Activated CD4-positive, alpha-beta T cell treated with anti-CD3 and anti-CD28 coated beads, Interleukin-2, Interleukin-6, amounts not matched to agents 100 ng/mL and 50 ng/mL, durations not matched to agents 16 hours and 8 hours (primary cell): Measurements from ENCODE around the gene MGAT4A.
"Not testable (repeated sequence)": the region's sequence is repeated elsewhere in the genome, so short reads cannot be mapped to it uniquely, and the experiment has no call there.

ENCODE experiments used
- DNase-seq: peaks from one replicate; pipeline ENCODE4 v3.0.0-alpha.2; 2020

MGAT4A gene

DNA sequence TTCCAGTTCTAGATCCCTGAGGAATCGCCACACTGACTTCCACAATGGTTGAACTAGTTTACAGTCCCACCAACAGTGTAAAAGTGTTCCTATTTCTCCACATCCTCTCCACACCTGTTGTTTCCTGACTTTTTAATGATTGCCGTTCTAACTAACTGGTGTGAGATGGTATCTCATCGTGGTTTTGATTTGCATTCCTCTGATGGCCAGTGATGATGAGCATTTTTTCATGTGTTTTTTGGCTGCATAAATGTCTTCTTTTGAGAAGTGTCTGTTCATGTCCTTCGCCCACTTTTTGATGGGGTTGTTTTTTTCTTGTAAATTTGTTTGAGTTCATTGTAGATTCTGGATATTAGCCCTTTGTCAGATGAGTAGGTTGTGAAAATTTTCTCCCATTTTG, 136.3 kb downstream of the MGAT4A start:
- DNase-seq, result not testable (repeated sequence)

DNA sequence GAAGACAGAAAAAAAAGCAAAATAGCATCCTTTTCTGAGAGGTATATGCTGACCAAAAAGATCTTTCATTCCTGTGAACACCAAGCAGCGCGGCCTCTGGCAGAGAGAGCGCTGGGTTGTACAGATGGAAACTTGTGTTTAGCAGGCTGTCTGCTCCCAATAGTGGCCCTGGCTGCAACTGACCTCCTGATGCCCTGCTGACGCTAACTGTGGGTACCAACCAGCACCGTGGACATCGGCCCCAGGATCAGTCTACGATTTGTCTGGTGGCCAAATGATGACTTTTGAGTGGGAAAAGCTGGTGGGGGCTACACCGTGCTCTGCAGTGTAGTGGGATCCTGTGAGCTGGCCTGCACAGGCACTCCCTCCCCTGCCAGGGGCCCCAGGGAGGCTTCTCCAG, 138.4 kb downstream of the MGAT4A start:
- DNase-seq, result no peak

DNA sequence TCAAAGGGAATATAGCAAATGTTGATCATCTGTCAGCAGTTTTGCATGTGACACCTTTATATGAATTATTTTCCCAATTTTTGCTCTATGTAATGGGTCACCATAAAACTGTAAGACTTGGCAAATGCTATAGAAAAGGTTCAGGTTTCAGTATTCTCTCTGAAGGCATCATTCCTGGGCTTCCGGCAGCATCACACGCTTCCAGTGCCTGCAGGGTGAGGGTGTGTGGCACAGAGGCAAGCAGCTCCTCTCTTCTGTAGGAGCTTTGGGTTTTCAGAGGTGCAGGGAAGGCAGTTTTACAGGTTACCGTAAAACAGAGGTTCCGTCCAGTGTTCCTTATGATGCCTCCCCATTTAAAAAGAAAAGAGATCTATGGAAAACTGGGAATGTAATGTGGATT, 141.4 kb downstream of the MGAT4A start:
- DNase-seq, result no peak

DNA sequence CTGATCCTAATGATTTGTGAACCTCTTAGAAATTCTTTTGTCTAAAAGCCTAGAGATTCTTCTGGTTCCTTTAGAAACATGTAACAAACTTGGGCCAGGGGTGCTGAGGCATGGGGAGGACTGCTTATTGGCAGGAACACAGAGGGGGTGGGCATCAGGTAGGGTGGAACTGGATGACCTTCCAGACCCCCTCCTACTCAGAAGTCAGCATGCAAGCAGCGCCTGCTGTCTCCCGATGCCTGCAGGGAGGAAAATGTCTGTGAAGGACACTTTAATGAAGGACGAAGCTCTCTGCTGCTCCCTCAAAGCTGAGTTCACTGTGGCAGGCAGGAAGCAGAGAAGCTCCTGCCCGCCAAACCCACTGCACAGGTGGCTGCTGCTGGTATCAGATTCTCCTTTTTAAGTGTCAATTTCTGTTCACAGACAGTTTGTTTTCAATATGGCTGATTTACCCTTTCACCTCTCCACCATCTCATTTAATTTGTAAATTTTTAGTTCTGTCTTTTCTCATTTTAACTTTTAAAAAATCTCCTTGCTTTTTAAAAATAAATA, 142.0 kb downstream of the MGAT4A start:
- DNase-seq, result no peak

DNA sequence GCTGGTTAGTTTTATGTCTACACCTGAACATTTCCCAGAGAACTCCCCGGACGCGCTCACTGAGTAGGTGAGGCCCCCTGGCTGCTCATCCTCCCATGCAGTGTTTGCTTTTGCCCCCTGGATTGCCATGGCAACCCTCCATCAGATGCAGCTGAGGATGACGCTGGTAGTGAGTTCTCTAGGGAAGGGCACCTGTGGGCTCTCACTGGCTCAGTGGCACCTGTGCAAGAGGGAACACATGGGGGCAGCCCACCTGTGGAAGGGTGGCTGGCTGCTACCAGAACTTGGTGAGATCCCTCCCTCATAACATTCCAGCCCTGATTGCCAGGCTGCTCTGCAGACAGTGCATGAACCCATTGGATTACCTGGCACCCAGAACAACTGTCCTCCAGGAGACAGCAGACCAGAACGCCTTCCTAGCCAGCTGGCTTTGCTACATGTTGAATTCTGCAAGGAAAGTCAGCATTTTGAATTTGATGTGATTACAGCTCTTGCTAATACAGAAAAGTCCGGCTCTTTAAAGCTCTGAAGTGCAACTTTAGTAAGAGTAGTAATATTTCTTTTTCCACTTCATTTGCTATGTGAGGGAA, 144.3 kb downstream of the MGAT4A start:
- no peak for DNase-seq

DNA sequence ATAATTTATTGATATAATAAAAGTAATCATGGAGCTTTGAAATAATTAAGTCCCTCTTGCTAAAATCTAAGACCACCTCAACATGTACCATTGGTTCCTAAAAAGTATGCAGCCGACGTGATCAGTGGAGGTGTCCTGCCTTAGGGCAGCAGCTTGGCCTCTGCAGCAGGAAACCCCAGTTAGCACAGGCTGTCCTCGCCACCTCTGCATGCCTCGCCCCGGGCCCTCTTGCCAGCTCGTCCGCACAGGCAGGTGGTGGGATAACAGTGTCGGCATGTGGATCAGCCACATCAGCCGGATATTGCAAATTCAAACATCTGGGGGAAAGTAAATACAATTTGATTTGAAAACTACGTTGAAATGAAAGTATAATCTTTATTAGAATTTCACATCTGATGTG, 145.5 kb downstream of the MGAT4A start:
- no peak for DNase-seq

DNA sequence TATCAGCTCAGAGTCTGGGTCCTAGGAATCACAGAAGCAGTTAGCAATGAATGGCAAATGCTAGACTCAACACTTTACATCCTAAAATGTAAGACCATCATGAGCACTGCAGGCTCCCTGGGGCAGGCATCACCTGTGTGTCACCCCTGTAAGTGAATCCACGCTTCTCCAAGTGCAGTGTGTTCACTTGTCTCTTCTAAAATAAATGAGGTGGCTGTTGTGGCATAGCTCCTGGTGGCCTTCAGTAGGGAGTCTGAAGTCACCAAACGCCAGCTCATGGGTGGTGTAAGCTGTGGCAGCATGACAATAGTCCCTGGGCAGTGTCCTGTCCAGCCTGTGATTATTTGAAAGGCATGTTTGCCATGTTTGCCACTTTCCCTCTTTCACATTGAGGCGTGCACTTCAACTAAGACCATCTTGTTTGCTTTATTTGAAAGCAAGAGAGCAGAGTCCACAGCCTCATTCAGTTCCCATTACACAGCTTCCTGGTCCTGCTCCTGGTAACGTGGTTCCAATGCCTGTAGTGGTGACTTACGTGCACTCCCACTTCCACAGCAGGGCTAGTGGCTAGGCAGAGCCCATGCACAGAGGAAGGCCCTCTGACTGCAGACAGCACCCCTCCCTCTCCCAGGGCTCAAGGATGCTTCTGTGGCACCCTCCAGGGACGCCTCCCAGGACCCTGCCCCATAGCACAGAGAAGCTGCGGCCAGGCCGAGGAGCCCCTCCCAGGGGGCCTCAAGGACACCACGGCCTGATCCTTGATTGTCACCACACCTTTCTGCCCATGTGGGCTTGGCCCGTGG, 146.9 kb downstream of the MGAT4A start:
- no peak for DNase-seq

DNA sequence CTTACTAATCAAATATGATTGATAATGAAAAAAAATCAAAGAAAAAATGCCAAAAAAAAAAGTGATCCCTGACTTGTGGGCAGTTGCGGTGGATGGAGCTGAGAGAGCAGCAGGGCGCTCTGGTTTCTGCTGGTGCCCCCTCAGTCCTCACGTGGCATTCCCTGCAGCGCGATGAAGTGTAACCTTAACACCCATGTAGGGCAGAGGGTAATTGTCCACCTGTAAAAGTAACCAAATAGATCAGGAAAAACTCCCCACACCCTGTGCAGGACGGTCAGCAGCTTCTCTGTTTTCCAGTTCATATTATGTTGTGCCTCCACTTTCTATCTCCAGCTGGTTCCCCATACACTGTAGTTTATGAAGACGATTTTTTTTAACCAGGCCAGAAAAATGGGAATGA, 147.7 kb downstream of the MGAT4A start:
- DNase-seq, result no peak

DNA sequence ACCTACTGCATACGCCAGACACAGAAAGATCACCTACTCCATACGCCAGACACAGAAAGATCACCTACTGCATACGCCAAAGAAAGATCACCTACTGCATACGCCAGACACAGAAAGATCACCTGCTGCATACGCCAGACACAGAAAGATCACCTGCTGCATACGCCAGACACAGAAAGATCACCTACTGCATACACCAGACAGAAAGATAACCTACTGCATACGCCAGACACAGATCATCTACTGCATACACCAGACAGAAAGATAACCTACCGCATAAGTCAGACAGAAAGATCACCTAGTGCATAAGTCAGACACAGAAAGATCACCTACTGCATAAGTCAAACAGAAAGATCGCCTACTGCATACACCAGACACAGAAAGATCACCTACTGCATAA, 148.4 kb downstream of the MGAT4A start:
- DNase-seq, result no peak

DNA sequence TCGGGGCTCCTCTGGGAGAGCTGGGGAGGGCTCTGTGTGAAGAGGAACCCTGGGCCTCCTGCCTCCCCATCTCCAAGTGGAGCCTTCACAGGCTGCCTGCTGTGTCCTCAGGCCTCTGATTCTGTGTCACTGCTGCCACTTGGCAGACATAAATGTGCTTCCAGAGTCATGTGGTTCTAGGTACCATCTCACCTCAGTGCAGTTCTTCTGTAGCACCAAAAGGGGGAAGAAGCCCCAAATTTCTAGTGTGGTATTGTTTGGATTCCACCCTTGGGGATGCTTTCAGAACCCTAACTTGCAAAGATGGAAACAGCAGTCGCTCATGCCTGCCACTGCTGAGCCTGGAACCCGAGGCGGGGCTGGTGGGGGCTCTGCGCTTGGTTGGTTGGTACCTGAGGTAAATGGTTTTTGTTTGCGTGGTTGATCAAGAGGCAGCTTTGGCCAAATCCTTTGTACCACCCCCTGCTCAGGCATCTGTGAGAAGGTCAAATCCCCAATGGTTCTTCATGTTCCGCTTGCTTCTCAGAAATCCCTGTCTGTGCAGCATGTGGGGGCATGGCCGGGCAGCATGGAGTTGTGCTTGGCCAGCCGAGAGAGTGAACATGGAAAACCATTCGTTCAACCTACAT, 150.2 kb downstream of the MGAT4A start:
- DNase-seq, result no peak

DNA sequence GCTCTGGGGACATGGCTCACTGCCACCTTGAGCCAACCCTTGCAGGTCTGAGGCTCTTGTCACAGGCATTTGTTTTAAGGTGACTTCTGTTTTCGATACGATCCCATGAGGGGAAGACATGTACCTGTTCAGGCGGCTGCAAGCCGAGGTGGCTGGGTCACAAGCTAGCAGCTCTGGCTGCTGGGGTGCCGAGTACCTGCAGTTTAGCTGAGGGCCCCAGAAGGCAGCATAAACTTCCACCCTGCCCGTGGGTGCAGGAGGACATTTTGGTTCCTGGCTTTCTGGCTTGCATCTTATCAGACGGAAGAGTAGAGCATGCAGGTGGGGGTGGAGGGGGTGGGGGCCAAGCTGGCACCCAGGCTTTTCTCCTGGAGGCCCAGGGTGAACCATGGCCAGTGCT, 151.0 kb downstream of the MGAT4A start:
- DNase-seq, result no peak

DNA sequence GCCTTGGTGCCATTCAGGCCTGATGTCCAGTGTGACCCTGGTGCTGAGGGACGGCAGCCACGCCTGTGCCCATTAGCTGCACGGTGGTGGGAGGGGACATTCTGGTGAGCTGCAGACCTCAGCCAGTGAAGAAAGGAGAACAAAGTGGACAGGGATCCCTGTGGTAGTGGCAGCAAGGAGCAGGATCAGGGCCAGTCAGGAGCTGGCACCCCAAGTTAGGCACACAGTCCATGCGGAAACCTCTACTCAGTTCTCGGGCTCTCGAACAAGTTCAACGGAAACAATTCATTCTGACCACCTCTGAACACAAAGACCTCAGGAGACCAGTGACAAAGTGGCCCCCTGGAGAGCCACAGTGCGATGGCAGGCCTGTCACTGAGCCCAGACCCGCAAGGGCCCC, 152.7 kb downstream of the MGAT4A start:
- no peak for DNase-seq

DNA sequence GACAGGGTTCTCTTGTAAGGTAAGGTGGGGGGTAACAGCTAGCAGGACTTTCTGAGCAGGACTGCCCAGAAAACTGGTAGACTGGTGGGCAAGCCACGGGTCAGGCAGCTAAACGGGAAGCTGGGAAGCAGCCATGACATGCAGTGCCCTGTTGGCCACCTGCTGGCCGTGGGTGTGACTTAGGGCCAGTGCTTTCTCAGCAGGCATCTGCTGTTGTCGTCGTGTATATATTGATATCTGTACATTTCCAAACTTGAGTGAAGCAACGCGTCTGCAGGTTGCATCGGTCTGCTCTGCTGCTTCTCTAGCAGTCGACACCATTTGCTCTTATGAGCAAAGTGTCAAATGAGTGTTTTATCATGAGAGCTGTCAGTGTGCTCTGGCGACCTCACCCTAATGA, 153.6 kb downstream of the MGAT4A start:
- DNase-seq, result no peak

DNA sequence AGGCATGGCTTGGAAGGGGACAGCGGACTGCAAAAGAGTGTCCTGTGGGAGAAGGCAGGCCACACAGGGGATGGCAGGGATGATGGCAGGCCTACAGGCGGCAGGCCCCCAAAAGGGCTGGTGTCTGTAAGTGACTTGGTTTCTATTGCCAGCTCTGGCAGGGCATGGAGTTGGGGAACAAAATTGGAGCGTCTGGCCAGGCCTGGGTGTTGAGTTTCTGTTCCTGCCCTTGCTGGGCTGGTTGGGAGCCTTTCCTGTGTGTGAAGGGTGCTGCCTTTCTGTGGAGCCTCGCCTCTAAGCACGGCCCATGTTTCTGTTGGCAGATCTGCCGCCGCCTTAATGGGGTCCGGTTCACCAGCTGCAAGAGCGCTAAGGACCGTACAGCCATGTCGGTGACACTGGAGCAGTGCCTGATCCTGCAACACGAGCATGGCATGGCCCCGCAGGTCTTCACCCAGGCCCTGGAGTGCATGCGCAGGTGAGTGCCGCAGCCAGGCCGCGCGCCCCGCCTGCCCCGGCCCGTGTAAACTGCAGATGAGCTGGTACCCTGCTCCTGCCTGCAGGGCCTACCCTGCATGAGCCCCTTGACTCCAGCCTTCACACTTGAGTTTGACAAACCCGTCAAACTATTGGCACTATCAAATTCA, 154.1 kb downstream of the MGAT4A start:
- DNase-seq, result no peak

DNA sequence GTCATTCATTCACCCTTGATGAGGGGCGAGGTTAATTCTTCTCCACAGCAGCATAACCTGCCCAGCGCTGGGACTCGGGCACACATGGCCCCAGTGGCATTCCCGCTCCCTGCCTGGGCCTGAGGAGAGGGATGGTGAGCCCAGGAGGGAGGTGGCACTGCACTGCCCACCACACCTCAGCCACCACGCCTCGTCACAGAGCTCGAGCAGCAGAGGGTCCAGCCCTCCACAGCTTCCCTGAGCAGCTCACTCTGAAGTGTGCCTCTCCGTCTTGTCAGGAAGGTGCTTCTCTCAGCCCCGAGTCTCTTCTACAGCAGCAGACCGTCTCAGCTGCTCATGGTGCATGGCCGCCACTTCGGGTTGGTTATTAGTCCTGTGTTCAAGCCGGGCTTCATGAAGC, 157.5 kb downstream of the MGAT4A start:
- DNase-seq, result no peak

DNA sequence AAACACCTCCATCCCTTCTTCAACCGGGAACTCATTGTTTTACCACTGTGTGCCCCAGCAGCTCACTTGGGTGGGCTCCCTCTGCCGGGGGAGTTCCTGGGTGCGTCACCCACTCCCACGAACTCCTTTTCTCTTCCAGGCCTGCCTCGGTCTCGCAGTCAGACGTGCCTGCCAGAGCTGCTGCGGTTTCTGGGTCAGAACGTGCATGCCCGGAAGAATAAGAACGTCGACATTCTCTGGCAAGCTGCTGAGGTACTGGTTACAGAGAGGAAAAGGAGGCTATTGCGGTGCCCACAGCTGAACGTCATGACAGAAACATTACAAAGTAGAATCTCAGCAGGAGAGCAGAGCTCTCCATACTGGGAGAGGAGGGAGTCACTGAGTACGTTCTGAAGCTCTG, 158.3 kb downstream of the MGAT4A start:
- DNase-seq, result no peak

DNA sequence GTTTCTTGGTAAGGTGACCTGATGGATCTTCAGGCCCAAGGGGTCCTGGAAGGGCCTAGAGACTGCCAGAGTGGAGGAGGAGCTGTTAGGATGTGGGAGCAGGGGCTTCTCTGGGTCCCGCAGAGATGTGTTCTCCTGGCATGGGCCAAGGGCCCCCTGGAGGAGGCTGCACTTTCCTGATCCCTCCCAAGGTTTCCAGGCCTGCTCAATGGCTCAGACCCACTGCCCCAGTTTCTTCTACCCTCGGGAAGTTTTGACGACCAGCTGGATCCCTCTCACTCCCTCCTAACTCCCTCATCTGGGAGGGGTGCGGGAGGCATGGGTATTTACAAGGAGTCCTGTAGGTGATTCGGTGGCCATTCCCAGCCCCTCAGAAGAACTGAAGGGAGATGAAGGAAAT, 158.7 kb downstream of the MGAT4A start:
- no peak for DNase-seq

DNA sequence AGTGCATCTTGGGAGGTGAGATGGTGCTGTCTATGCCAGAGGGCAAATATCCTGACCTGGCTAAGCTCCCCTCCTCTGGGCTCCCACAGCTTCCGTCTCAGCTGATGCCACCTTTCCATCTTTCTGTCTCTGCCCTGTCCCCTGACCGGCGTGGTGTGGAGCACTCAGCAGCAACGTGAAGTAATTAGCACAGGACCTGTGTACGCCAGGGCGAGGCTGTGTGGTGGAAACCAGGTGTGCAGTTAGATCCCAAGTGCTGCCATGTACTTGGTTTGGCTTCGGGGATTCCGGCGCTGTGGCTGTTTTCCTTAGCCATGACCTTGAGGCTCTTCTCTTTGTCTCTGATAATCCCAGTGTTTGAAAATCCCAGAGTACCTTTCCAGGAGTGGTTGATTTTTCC, 159.1 kb downstream of the MGAT4A start:
- DNase-seq, result no peak

DNA sequence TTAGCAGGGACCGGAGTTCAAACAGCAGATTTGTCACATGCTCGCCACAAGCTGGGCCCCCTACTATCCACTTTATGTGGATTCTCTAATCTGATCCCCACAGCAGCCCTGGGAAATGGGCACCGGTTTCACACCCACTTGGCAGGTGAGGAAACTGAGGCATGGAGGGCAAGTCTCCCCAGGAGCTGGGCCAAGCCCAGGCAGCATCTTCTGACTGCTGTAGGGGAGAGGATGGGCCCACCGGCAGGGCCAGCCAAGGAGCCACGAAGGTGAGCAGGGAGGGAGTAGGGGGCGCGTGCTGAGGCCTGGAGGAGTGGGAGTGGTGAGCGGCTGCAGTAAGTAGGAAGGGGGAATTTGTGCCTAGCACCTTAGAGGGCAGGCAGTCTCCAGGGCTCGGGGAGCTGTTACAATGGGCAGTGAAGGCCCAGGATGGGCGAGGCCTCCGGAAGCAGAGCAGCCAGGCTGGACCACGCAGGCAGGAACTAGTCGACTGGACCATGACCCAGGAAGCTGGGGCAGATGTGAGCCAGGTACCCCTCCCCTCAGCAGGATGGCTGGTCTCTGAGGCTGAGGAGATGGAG, 159.7 kb downstream of the MGAT4A start:
- no peak for DNase-seq

DNA sequence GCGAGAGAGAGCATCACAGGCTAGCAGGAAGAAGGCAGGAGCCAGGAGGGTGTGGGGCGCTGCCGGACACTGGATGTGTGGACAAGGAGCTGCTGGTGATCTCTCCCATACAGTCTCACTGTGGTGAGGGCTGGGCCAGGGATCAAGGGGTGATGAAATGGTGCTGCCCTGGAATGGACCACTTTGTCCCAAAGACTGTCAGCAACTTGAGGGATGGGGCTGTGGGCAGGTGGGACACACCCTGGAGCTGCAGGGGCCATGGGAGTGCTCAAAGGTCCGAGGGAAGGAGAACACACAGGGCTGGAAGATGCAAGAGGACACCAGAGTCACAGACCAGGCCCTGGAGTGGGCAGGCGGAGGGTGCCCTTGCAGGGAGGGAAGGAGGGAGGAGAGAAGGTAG, 160.6 kb downstream of the MGAT4A start:
- DNase-seq, result no peak

DNA sequence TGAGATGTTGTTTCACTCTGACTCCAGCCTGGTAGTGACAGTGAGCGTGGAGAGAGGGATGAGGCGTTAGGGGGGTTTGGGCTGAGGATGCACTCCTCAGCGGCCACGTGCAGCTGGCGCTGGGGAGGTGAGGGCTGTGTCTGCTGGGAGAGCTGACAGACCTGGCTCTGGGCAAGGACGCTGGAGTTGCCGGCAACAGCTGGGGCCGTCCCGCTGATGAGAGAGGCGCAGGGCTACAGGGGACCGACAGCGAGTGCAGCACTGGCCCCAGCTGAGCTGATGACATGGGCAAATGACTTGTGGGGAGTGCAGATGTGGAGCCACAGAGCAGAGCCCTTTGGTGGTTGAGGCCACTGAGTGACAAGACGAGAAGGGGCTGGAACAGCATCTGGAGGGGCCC, 161.0 kb downstream of the MGAT4A start:
- no peak for DNase-seq

DNA sequence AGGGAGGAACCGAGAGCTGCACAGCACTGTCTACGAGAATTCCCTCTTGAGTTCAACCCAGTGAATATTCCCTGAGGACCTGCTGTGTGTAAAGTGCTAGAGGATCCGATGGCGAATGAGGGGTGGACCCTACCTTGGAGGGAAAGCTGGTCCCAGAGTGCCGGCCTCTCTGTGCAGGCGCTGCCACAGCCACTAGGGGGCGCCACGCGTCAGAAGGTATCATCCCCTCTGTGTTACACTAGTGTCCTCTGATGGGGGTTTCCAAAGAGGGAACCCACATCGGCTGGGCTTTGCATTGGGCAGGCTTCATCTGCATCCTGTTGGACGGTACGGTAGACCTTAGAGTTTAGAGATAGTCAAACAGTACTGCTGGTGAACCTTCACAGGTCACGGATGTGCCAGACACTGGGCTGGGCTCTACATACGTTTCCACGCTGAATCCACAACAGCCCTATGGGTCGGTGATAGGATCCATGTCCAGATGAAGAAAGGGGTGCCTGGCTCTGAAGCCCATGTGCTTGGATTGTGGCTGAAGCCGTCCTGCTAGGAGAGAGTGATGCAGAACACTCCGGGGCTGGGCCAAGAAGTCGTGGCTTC, 161.6 kb downstream of the MGAT4A start:
- peak; percentile 69 for DNase-seq
